ENCODE measurements around the gene SPTBN5.

Gene SPTBN5

GRCh38 chr15:41801185-41801584, 92.7 kb downstream of the SPTBN5 start:
- FAIRE-seq: no peak

- no peak for FAIRE-seq
Measured at GRCh38 chr15:41799488-41799805, 94.4 kb downstream of the SPTBN5 start.

- no peak for FAIRE-seq
Measured at GRCh38 chr15:41798607-41799487, 95.0 kb downstream of the SPTBN5 start.

Data from A204.1 (cell line).